NAMALWA (cell line): Measurements from ENCODE around the gene ARID2.

Experiments used
- DNase-seq: peaks from one replicate; pipeline ENCODE4 v3.0.0-alpha.2; 2015; ENCODE audit warnings: low spot score

Gene ARID2

GRCh38 chr12:45872446-45872845, 142.9 kb downstream of the ARID2 start:
- DNase-seq: no peak

DNA sequence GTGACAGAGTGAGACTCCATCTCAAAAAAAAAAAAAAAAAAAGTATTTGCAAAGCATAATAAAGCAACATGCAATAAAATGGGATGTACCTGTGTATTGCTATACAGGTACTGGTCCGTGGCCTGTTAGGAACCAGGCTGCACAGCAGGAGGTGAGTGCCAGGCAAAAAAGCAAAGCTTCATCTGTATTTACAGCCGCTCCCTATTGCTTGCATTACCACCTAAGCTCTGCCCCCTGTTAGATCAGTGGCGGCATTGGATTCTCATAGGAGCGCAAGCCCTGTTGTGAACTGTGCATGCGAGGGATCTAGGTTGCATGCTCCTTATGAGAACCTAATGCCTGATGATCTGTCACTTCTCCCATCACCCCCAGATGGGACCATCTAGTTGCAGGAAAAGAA, 147.6 kb downstream of the ARID2 start:
- no peak for DNase-seq

GRCh38 chr12:45878630-45879255, 149.2 kb downstream of the ARID2 start:
- DNase-seq: no peak

DNA sequence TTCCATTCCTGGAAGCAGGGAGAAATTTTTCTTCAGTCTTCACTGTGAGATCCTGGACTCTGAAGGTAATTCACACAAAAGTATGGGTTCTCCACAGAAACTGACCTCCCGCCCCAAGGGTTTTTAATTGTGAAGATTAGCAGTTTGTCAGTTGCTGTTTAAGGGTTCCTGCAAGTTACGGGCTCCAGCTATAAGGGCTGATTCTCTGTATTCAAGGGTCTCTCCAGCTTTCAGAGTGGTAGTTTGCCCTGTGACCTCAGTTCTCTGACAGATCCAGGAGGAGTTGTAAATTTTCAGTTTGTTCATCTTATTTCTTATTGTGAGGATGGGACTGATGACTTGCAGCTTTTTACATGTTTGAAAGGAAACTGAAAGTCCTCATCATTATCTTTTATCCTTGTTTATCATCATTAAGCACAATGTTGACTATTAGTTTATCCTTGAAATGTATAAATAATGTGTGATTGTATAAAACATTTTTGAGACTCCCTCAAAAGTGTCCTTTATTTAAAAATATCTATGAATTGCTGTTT, 149.9 kb downstream of the ARID2 start:
- no peak for DNase-seq

DNA sequence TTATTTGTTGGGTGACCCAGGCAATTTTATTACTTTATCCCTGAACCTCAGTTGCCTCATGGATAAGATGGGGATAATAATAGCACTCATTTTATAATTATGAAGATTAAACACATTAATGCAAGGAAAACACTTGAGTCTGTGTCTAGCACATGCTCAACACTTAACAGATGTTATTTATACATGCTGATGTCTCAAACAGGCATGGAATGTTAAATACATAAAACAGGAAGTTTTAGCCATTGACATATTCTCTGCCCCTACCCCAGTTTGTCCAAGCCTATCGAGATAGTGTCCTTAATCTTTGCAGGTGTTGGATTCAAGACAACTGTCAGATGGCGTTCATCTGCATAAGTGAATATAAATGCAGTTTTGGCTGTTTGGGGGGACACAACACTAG, 151.0 kb downstream of the ARID2 start:
- DNase-seq: no peak

GRCh38 chr12:45883187-45883586, 153.7 kb downstream of the ARID2 start:
- no peak for DNase-seq

GRCh38 chr12:45886685-45887084, 157.2 kb downstream of the ARID2 start:
- no peak for DNase-seq

DNA sequence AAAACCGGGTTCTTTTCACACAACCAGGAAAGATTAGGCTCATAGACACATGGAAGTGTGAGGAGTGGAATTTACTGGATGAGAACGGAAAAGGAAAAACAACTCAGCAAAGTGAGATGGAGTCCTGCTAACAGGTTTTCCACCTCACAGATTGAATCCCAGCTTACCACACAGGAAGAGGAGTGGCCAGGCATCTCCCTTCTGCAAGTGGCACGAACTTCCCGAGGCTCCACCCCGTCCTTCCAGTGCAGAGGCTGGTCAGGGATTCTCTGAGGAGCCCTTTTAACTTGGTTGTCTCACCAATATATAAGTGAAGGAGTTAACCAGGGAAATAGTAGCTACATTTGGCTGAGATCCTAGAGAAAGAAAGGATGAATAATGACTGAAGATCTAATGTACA, 158.0 kb downstream of the ARID2 start:
- no peak for DNase-seq

GRCh38 chr12:45890276-45890675, 160.8 kb downstream of the ARID2 start:
- DNase-seq: no peak

- DNase-seq: no peak
Observed at GRCh38 chr12:45893240-45893639, 163.7 kb downstream of the ARID2 start.

DNA sequence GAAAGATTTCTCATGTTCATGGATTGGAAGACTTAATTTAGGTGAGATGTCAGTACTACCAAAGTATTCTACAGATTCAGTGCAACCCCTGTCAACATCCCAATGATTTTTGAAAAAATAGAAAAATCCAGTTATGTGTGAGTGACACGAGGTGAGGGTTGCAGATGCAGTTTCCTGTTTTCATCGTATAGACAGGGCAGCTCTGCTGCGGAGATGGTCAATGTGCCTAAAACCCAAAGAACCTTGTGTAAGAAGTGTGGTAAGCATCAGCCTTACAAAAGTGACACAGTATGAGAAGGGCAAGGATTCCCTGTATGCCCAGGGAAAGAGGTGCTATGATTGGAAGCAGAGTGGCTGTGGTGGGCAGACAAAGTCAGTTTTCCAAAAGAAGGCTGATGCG, 166.5 kb downstream of the ARID2 start:
- no peak for DNase-seq

DNA sequence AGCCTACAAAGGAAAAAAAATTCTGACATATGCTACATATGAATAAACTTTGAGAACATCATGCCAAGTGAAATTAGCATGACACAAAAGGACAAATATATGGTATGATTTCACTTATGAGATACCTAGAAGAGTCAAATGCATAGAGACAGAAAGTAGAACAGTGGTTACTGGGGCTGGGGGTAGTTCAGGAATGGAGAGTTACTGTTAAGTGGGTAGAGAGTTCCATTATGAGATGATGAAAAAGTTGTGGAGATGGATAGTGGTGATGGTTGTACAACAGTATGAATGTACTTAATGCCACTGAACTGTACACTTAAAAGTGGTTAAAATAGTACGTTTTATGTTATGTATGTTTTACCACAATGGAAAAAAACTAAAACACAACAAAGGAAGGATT, 168.6 kb downstream of the ARID2 start:
- no peak for DNase-seq

DNA sequence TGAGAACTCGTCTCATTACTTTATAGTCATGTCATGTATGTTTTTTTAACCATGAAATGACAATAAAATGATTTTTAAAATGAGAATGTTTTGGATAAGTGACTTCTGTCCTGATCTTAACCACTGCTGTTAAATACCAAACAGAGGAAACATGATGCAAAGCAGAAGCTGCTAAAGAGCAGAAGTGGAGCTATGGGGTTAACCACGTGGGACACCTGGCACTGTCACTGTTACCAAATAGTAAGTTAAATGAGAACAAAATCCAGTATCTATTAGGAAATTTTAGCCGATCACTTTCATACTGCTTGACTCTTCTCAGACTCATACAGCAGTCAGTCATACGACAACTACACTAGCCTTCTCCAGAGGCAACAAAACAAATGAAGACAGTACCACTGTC, 178.4 kb downstream of the ARID2 start:
- peak; percentile 69 for DNase-seq

GRCh38 chr12:45909041-45909713, 179.7 kb downstream of the ARID2 start:
- no peak for DNase-seq

DNA sequence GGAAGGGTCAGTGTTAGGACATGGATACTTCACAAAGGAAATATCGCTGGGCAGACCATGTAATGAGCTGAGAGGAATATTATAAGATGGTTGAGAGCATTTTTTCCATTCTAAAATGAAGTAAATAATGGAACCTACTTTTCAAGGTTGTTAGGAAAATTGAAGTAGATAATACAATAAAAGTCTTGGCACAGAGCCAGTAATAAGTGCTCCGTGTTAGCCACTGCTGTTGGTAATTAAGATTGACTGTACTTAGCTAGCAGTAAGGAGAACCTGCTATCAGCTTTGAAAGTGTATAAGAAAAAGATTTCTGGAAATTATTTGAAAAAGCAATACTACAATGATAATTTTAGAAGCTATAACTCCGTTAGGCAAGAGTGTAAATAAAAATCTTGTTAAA, 183.3 kb downstream of the ARID2 start:
- no peak for DNase-seq

GRCh38 chr12:45913631-45914030, 184.1 kb downstream of the ARID2 start:
- peak; percentile 65 for DNase-seq

DNA sequence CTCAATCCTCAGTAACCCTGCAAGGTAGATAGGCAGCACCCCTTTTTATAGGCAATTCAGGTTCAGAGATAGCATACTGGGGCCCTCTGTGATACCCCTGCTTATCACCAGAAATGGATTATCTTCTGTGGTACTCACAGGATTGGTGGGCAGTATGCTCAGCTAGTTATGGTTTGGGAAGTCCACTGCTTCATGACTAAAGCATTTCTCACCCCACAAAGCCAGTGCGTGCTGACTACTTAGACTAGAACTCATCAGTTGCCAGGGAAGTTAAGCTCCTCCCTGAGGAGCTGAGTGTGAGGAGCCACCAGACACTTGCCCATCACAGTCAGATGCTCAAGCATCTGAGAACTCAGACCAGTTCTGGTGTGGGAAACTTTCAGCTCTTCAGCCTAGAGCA, 184.6 kb downstream of the ARID2 start:
- DNase-seq: peak; percentile 69

- no peak for DNase-seq
Observed at GRCh38 chr12:45915405-45915804, 185.9 kb downstream of the ARID2 start.

DNA sequence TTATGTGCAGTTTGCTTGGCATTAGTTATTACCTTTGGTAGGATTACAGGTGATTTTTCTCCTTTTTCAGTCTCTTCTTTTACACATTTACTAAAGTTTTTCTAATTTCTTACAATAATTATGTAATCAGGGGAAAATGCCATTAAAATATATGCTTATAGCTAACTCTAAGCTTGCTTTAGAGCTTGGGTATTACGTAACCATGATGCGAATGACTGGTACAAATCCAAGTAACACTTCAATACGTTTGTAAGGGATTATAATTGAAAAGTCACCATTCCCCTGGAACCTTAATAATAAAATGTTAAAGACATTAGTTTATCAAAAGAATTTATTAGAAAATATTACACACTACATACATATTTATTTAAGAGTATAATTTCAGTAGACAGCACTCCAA, 189.3 kb downstream of the ARID2 start:
- no peak for DNase-seq

DNA sequence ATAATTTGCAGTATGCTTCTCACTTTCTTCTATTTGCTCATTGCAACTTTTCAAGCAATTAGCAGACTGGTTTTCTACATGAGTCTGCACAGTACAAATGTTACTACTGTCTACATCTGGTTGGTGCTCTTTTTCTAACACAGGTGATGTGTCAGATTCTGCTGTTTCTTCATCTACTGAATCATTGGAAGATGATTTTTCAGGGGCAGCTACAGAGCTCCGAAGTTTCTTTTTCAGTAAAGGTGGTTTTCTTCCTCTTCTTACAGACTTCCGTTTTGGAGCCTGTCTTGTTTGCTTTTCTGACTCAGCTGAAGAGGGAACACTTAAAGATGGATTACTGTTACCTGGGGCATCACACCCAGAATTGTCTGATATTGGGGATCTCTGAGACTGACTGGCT, 198.8 kb downstream of the ARID2 start:
- DNase-seq: no peak

- no peak for DNase-seq
Observed at GRCh38 chr12:45930369-45930768, 200.9 kb downstream of the ARID2 start.

DNA sequence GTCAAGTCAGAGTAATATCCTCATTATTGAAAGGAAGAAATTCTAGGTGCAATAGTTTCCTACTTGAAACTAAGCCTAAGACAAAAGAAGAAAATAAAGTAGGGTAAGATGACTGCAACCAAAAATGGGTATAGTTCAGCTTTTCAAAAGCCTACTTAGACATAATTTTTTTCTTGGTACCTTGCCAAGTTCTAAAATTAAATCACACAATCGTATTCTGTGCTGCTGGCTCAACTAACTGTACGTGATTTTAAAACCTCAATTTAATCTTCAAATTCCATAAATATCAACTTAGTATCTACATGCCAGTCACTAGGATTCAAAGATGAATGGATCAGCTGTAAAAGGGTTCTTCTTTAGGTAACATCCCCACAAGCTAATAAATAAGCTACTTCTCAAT, 204.0 kb downstream of the ARID2 start:
- DNase-seq: no peak

DNA sequence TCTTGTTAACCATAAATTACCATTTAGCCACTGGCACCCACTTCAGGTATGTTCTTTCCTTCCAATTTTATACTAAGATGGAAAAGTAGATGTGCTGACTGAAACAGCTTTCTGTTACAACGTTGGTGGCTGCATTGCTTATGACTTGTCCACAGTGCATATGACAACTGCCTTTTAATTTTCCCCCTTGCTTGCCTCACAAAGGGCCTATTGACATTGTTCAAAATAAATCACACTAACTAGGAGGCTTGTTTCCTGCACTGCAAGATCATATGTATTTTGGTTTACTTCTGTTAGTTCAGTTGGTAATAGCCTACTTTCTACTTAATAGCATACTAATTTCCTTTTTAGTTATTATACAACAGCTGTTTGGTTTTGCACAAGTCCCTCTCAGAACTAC, 205.4 kb downstream of the ARID2 start:
- no peak for DNase-seq

DNA sequence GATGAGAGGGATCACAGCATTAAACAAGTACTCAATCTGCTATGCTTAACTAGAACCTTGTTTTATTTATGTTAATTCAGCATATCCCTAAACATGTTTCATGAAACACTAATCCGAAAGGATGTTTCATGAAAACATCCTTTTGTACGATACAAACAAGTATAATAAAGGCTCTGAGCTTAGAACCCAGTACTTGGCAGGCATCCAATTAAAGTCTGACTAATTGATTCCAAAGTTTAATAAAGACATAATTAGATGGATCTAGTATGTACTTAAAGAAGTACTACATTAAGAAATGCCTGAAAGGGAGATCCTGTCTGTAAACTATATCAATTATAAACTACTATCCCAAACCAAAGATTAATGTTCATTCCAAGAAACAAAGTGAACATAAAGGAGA, 209.1 kb downstream of the ARID2 start:
- no peak for DNase-seq
